HL-60/S4 (cell line): ENCODE measurements around the gene BZW1.
"Not testable (repeated sequence)": the region's sequence is repeated elsewhere in the genome, so short reads cannot be mapped to it uniquely, and the experiment has no call there.

Experiments
- in situ Hi-C: fragments of 300-500 bp; cut with MboI; formaldehyde crosslinking; loops from 2 replicates; pipeline ENCODE4 v1.14.3; 2022; ENCODE audit warnings: low sequenced_read_pairs

The BZW1 gene

DNA sequence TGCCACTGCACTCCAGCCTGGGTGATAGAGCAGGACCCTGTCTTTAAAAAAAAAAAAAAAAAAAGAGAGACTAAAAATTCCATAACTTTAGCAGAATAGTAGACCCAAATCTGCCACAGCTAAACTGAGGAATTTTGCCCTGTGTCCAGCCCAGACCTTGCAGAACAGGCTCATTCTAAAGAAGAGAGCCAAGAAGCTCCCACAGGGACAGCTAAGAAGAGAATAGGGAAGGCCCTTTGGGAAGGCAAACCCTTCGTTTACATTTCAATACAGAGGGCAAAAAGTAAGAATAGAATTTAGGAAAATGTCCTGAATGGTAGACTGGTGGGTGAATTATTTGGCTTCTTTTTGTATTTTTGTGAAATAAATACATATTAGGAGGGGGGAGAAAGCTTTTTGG lies 21.5 kb upstream of the BZW1 start:
- in situ Hi-C loops = no loop called here

DNA sequence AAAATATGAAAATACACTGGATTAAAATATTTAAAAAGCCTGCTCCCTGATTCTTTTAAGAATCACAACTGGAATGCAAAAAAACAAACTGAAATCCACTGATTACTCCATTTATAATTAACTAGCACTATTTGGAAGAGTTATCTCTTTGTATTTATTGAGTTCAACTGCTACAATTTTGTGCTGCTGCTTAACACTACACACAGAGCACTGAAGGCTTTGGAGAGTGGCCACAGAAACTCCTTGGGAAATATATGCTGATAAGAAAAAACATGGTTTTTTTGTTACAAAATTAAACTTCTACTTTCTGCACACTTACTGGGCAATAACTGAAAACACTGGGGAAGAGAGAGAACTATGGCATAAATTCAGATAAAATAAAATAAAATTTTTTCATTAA lies 19.8 kb upstream of the BZW1 start:
- in situ Hi-C loops = no loop called here

DNA sequence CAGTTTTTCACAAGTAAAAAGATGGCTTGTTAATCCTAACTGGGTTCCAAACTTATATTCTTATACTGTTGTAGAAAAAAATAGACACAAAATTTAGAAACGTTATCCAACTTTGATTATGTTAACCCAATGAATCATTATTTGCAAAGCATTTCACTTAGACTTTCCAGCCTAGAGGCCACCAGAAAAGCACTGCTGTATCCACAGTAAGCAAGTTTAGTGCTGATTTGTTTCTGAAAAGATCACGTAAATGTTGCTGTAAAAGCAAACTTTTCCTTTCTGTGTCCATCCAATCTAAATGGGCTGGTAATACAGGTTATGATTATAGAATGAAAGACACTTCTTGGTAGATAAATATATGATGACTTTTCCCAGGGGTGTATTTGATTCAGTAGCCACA lies 17.6 kb upstream of the BZW1 start:
- in situ Hi-C loops = no loop called here

DNA sequence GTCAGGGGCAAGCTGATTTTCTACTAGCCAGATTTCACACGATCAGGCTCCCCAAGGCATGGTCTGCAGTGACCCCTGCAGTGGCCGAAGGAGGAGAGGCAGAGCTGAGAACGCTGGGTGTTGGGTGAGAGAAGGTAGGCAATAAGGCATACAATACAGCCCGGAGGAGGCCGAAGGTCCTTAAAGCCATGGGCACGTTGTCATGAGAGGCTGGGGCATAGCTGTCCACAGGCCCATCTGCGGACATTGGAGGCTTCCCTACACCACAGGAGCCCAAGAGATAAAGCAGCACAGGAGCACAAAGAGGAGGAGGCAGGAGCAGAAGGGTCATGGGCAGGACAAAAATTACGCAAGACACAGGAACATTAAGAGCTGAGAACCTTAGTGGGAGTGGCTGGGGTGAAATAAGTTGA lies 16.7 kb upstream of the BZW1 start:
- in situ Hi-C loops = no loop called here

DNA sequence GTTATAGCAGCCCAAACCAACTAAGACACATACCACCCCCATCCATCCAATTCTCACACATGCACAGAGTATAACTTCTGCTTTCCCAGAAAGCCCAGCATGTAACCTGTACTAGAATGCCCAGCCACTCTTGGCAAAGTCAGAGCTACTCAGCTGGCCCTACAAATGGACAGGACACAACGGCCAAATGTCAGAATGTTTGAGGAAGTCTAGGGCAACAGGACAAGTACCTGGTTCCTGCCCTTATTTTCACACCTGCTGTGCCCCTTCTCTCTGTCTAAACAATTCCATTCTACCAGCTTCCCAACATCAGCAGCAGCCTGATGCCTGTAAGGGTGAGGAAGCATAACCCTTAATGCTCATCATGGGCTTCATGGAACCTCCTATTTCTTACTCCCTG lies 15.1 kb upstream of the BZW1 start:
- in situ Hi-C loops = no loop called here

DNA sequence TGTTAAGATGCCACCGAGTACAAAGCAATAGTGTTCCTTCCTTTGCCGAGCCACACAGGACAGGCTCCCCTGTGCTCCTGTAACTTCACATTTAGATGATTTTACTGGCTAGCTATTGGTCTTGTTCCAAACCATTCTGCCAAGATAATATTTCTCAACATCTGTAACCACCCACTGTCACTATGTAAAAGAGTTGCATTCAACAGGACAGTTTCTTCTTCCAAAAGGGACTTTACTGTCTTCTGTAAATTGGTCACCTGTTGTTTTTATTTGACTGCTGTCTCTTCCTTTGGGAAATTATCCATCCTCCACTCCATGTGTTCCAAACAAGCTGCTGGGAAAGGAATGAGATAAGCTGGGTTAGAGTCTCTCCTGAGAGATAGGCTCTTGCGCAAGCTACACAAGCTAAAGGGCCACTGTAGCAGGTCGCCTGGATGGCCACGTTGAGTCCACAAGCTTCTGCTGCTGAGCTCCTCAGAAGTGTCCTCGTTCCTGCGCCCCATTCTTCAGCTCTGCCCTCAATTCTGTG lies 14.4 kb upstream of the BZW1 start:
- in situ Hi-C loops = no loop called here

DNA sequence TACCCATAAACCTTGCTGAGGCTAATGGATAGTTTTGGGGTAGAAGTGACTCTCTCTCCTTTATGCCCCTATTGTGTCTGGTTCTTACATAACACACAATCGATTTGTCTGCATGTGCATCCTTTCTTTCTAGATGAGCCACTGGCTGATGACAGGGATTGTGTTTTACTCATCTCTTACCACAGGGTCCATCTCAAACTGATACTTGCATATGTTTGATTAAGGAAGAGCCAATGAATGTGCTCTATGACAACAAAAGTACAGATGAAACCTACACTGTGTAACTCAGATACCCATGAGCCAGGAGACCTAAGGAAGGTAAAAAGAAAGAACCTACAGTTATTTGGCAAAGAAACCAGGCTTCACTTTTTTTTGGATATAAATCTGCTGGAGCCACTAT lies 13.2 kb upstream of the BZW1 start:
- in situ Hi-C loops = no loop called here

DNA sequence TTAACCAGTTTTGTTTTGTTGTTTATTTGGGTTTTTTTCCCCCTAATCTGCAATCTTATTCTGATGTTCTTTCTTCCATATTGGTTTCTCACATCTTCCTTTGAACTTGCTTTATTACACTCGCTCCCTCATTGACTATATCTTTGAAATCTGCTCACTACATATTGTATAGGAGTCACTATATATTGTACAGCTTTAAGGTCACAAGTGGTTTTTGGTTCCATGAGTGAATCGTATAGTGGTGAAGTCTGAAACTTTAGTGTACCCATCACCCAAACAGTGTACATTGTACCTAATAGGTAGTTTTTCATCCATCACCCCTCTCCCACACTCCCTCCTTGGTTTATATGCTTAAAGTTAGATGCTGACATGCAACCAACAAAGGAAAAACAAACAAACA lies 11.3 kb upstream of the BZW1 start:
- in situ Hi-C loops = no loop called here

DNA sequence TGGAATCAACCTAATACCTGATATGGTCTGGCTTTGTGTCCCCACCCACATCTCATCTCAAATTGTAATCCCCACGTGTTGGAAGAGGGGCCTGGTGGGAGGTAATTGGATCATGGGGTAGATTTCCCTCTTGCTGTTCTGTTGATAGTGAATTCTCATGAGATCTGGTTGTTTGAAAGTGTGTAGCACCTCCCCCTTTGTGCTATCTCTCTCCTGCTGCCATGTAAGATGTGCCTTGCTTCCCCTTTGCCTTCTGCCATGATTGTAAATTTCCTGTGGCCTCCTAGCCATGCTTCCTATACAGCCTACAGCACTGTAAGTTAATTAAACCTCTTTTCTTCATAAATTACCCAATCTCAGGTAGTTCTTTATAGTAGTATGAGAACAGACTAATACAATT lies 10.3 kb upstream of the BZW1 start:
- in situ Hi-C loops = not testable (repeated sequence)

DNA sequence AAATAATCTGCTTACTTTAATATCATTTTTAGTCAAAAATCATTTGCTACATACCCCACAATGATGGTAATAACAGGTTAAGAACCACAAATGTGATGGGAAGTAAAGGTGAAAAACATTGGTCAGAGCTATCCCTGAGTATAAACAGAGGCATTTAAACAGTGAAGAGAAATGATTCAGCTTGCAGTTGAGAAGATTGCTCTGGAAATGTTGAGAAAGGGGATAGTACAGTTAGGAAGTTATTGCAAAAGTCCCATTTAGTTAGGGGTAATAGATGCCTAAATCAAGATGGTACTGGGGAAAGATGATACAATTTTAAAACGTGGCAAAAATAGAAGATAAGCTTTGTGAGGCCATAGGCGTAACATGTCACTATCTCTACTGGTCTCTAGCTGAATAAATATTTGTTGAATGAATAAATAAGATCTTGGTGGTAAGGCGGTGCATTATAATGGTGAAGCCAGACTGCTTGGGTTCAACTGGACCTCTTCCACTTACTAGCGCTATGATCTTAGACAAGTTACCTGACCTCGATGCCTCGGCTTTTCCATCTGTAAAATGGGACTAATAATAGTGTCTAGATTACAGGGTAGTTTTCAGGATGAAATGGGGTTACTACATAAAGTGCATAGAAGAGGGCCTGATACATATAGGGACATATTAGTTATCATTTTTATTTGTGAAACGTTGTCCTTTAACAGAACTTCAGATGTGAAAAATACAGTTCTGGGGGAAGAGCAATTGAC lies 2.0 kb upstream of the BZW1 start:
- in situ Hi-C loops = no loop called here

DNA sequence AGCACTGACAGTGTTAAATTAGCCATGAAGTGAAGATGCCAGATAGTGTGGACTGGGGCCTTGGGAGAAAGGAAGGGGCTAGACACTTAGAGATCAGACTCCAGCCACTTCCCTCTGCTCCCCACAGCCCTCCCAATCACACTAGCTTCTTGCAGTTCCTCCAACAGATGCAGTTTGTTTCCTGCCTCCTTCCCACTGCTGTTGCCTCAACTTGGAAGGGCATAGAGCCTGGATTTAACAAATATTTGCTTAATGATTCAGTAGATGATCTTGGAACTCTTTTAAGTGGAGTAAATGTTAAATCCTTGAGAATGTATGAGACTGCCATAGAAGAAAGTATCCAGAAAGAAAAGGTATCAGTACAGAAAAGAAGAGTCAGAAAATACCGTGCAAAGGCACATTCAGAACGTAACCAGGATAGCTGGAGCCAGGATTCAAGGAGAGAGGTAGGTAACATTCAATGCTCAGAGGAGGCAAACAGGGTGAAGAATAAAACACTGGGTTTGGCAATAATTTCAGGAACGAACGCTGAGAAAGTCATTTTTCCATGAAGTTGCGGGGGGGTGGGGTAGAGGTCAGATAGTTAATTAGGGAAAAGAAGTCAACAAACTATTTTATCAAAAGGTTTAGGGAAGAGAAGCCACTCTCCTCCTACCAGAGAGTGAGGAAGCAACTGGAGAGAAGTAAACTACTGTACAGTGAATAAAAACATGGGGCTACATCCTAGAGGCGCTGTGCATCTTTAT lies 1.3 kb upstream of the BZW1 start:
- in situ Hi-C loops = no loop called here

DNA sequence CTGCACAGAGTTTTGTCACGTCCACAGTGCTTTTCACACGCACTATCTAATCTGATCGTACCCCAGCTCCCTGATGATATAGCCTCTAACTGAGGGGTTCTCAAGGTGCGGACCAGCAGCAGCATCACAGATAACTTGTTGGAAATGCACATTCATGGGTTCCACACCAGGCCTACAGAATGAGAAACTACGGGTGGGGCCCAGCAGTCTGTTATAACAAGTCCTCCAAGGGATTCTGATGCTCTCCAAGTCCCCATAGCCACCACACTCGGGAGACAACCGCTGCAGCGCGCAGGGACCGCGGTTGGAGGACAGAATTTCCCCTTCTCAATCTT lies 745 bp upstream of the BZW1 start:
- in situ Hi-C loops = no loop called here

DNA sequence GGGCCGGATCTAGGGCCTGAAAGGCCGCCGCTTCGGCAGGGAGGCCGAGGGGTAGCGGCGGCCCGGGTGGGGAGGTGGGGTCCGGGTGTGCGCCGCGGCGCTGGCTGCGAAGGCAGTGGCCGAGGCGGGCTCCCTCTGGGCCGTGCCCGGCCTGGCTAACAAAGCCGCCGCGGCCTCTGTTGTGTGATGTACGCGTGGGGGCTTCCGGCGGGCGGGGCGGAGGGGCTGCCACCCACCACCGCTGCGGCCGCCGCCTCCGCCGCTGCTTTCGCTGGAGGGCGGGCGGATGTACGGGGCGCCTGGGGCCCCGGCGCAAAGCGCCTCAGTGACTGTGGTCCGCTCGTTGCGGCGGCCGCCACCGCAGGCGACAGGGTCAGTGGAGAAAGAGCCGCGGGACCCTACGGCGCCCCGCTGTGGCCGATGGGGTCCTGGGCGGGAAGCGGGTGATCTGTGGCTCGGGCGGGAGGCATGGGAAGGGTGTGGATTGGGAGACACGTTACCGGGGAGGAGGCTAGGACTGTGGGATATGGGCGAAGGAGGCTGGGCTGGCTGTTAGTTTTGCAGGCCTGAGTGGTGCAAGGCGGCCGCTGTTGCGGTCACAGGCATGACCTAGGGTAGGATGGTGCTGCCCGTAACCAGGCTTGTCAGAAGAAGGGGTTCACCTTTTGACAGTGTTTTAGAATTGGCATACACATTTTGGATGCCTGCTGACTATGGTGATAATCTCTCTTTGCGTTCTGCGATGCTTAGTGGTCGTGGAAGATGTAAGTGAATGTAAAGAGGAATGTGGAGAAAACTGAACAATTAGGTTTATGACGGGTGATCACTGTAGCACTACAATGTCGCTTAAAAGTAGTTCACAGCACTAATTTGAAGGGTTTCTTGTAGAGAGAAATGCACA lies 662 bp downstream of the BZW1 start:
- in situ Hi-C loops = no loop called here

DNA sequence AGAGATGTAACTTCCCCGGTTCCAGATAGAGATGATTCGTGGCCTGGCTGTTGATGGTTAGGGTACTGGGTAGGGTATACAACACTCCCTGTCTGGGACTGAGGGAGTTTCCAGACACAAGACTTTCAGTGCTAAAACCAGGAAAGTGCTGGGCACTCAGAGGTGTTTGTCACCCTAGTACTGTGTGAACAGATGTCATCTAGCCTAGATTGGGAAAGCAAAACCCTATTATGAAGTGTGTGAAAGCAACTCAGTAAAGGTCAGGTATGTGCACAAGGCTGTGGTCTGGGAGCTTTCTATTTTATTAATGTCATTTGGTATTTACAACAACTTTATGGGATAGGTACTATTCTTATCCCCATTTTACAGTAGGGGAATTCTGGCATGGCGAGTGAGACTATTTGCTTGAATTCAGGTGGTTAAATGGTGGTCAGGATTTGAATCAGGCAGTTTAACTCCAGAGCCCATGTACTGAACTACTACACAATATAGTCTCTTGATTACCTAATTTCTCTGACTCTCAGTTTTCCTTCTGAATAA lies 2.6 kb downstream of the BZW1 start:
- in situ Hi-C loops = no loop called here

DNA sequence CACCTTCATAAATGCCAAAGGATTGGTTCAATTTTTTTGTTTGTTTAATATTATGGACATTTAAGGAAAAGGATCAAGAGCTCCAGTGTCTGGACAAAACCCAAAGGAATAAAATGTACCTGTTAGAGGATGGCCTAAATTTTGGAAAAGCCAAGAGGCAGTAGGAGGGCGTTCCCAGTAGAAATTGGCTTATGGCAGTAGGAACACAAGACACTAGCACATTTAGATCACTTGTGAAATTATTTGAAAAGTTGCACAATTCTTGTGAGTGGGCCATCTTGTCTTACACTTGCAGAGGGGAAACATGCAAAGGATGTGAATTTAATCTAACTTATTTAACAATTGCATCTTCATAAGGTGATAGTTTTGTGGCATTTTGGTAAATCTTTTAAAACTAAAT lies 3.2 kb downstream of the BZW1 start:
- in situ Hi-C loops = no loop called here

DNA sequence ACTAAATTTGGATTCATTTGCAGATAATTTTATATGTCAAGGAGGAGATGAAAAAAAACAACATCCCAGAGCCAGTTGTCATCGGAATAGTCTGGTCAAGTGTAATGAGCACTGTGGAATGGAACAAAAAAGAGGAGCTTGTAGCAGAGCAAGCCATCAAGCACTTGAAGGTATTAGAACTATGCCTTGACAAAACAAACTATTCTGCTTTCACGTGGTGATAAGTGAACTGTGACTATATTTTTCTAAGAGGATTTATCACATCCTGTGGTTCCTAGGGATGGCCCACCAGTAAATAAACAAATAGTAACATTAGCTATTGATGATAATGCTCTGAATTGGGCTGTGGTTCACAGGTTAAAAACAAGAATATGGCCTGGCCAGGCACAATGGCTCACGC lies 7.0 kb downstream of the BZW1 start:
- in situ Hi-C loops = not testable (repeated sequence)

DNA sequence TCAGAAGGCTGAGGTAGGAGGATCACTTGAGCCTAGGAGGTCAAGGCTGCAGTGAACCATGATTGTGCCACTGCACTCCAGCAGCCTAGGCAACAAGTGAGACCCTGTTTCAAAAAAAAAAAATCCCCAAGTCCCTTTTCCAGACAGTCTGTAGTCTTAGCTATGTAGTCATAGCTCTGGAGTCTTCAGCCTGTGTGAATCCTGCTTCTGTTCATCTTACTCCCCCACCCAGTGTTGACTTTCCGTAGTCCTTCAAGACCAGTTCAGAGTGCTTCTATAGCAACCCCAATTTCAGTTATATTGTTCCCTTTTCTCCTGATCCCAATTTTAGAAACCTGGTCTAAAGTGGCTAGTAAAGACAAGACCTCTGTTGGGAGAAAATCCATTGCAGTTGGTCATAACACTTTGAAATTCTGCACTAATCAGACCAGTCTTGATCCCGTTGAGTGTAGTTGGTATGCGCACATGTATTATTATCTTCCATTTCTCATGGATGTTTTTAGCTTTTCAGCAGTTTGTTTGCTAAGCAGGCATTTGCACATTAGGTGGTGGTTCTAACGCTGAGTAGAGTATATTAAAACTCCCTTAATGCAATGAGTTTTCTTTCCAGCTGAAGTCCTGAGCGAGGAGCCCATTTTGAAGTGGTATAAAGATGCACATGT lies 9.0 kb downstream of the BZW1 start:
- in situ Hi-C loops = no loop called here

DNA sequence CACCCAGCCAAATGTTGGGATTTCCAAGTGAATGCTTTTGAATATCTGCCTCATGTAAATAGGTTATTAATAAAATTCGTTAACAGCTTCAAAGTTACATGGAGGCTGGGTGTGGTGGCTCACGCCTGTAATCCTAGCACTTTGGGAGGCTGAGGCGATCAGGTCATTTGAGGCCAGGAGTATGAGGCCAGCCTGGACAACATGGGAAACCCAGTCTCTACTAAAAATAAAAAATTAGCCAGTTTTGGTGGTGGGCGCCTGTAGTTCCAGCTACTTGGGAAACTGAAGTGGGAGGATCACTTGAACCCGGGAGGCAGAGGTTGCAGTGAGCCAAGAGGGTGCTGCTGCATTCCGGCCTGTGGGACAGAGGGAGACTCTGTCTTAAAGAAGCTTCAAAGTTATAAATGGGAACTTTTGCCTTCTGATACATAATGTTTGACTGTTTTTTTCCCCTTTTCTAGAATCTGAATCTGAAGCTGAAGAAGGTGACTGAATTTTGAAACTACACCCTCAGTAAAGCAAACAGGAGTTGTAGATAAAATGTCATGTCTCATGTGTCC lies 10.1 kb downstream of the BZW1 start:
- in situ Hi-C loops = no loop called here

DNA sequence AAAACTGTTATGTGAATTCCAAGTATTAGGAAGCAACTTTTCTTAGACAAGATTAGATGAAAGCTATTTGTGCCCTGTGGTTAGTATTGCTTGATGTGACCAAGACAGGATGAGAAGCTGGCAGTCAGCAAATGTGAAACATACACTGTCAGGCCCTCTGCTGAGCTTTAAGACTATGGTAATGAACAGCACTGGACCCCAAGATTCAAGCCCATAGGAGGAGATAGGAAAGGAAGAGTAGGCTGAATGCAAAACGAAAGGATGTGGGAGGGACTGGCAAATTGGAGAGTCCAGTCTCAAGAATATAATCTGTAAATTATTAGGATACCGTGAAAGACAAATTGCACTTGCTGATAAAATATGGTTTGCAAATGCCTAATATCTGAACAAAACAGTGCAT lies 16.4 kb downstream of the BZW1 start:
- in situ Hi-C loops = no loop called here

DNA sequence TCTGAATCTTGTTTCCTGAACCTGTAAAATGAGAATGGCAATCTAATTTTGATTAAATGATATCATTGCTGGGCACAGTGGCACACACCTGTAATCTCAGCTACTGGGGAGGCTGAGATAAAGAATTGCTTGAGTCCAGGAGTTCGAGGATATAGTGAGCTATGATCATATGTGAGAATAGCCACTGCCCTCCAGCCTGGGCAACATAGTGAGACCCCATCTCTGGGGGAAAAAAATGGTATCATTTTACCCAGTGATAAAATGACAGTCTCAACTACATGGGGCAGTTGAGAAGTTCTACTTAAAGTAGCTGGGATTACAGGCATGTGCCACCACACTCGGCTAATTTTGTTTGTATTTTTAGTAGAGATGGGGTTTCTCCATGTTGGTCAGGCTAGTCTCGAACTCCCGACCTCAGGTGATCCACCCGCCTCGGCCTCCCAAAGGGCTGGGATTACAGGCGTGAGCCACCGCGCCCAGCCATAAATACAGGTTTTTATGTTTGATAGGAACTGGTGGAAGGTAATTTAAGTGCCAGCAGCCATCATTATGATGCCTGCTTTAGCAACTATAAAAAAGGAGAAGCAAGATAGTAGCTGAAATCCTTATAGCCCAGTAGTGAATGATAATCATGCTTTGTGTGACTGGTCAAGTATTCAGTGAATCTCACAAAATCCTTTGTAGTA lies 17.0 kb downstream of the BZW1 start:
- in situ Hi-C loops = no loop called here
